ENCODE results near the gene CASZ1. TPM values are rescaled to one million over a fixed set of nuclear protein-coding genes. Genes with fewer than 3 reads are reported as not detected.

The CASZ1 gene
- total RNA-seq, 6 experiments from 2014 or later = 0.14 to 0.67 (median 0.43) TPM

- no peak overlapping the region for H3K27ac Mint-ChIP-seq
- no peaks in the 10 kb centered on the region for H3K9me3 Mint-ChIP-seq
- no peak for DNase-seq
- H3K4me1 Mint-ChIP-seq (ENCODE audit: low read depth) = no peaks in the 10 kb centered on the region
- peaks cover 42% of the 10 kb centered on the region for H3K27me3 Mint-ChIP-seq (ENCODE audit: insufficient read depth)
- no peak for TF ChIP-seq CTCF (IDR thresholded peaks at IDR 0.05)
- no peaks in the 10 kb centered on the region for H3K36me3 Mint-ChIP-seq (ENCODE audit: low read depth)
- no peak overlapping the region for H3K4me3 Mint-ChIP-seq
Observed at GRCh38 chr1:10761503-10762152, 34.8 kb downstream of the CASZ1 start.

GRCh38 chr1:10760566-10761502 lies 35.6 kb downstream of the CASZ1 start:
- Mint-ChIP-seq H3K4me3 (no peak overlapping the region), H3K27ac (no peak overlapping the region)

GRCh38 chr1:10759413-10760200 lies 36.8 kb downstream of the CASZ1 start:
- Mint-ChIP-seq H3K36me3 (ENCODE audit: low read depth) (no peaks in the 10 kb centered on the region), H3K4me1 (ENCODE audit: low read depth) (no peaks in the 10 kb centered on the region), H3K4me3 (no peak overlapping the region), H3K27ac (no peak overlapping the region), H3K9me3 (no peaks in the 10 kb centered on the region), H3K27me3 (ENCODE audit: insufficient read depth) (peaks cover 36% of the 10 kb centered on the region)
- DNase-seq = no peak
- TF ChIP-seq CTCF (IDR thresholded peaks at IDR 0.05) = no peak

More at GRCh38 chr1:10760566-10761502, 35.6 kb downstream of the CASZ1 start:
- no peak for TF ChIP-seq CTCF (IDR thresholded peaks at IDR 0.05)
- no peak for DNase-seq
- H3K36me3 Mint-ChIP-seq (ENCODE audit: low read depth) = no peaks in the 10 kb centered on the region
- no peaks in the 10 kb centered on the region for H3K9me3 Mint-ChIP-seq
- H3K4me1 Mint-ChIP-seq (ENCODE audit: low read depth) = no peaks in the 10 kb centered on the region
- H3K27me3 Mint-ChIP-seq (ENCODE audit: insufficient read depth) = peaks cover 43% of the 10 kb centered on the region

GRCh38 chr1:10756842-10757241 lies 39.6 kb downstream of the CASZ1 start:
- Mint-ChIP-seq H3K27me3 (ENCODE audit: insufficient read depth) (peaks cover 37% of the 10 kb centered on the region), H3K27ac (no peak overlapping the region), H3K4me3 (no peak overlapping the region), H3K9me3 (no peaks in the 10 kb centered on the region), H3K36me3 (ENCODE audit: low read depth) (no peaks in the 10 kb centered on the region), H3K4me1 (ENCODE audit: low read depth) (no peaks in the 10 kb centered on the region)
- DNase-seq = no peak
- no peak for TF ChIP-seq CTCF (IDR thresholded peaks at IDR 0.05)

GRCh38 chr1:10755970-10756521 lies 40.4 kb downstream of the CASZ1 start:
- Mint-ChIP-seq H3K36me3 (ENCODE audit: low read depth) (no peaks in the 10 kb centered on the region), H3K27me3 (ENCODE audit: insufficient read depth) (peaks cover 39% of the 10 kb centered on the region), H3K27ac (no peak overlapping the region), H3K4me3 (no peak overlapping the region), H3K4me1 (ENCODE audit: low read depth) (no peaks in the 10 kb centered on the region), H3K9me3 (no peaks in the 10 kb centered on the region)
- TF ChIP-seq CTCF (IDR thresholded peaks at IDR 0.05) = no peak
- no peak for DNase-seq
